GM21360 (cell line): ENCODE results near the gene DOCK4.

ENCODE experiments used
- ATAC-seq: cut with Tn5 transposase; IDR thresholded peaks from one replicate; pipeline ENCODE4 v1.9.1; 2021; ENCODE audit warnings: mild to moderate bottlenecking, moderate library complexity; ENCODE audit not compliant: unreplicated experiment

DOCK4 gene

DNA sequence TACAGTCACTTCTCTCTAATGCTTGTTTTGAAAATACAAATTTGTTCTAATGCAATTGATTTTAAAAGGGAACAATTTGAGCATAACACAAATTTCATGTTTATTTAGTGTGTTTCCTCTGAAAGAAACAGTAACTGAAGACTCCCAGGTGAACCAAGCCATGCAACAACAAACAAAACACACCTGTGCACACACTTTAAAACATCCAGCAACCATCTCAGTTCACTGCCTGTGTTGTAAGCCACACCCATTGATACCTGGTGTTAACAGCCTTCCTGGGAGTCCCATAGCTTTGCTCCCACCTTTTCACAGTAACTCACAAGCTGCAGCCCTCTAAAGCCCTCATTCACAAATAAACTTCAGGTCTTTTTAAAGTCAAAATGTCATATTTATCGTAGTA lies 89.3 kb downstream of the DOCK4 start:
- no peak for ATAC-seq

DNA sequence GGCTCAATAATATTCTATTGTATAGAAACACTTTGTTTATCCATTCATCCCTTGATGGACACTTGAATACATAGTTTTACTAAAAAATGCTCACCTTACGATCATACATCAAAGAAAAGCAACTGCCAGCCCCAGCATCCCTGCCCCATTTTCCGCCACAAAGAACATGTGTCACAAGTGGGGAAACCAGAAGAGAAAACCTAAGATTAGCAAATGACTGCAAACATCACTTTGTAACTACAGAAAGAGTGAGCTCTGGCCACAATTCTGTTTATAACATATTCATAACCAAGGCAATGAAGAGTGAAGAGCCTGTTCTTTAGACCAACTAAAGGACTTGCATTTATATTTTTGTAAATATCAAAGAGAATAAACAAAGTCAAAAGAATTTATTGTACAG lies 89.8 kb downstream of the DOCK4 start:
- no peak for ATAC-seq

DNA sequence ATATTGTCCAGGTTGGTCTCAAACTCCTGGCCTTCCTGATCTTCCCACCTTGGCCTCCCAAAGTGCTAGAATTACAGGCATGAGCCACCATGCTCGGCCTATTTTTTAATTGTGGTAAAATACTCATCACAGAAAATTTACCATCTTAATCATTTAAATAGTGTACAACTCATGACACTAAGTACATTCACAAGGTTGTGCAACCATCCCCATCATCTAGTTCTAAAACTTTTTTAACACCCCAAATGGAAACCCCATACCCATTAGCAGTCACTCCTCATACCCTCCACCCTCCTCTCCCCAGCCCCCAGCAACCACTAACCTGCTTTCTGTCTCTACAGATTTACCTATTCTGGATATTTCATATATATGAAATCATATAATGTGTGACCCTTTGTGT lies 90.3 kb downstream of the DOCK4 start:
- no peak for ATAC-seq

DNA sequence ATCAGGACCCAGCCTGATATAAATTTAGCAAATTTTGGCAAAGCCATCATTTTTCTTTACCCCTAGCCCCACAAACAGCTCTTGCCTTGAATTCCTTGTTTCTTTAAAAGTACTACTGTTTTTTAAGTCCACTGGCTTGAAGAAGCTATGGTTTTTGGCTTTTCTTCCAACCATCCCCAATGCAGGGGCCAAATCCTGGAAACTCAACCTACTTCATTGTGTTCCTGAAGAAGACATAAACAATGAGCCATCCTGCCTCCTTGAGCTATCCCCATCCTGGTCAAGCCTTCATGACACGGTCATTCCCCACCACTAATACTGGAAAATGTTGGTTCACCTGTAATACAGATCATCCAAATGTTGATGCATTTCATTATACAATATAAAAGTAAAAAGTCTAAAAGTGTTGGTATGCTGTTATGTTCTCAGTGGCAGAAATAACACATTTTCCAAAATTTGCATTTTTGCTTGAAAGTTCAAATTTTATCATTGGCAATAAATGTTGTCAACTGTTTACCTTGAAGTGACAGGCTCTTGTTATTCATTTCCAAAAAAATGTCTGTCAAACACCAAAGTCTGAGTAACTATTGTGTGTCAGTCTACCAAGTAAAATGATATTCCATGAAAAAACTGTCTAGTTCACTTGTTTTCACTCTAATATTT lies 92.2 kb downstream of the DOCK4 start:
- ATAC-seq = no peak

DNA sequence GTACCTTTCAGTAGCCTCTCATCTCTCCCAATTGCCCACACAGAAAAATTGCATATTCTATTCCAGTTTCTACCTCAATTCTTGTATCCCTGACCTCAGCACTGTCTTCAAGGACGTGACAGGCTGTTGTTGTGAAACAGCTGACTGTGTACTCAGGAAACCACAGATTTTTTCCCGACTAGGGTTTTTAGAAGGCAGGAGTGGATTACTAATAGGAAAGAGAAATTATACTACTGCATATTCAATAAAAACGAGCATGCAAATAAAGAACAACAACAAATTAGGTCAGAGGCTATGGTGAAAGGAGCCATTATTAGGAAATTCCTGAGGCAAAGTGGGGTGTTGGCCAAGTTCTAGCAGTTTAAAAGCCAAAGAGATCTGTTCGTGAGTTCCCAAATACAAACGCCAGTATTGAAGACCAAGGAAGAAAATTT lies 93.4 kb downstream of the DOCK4 start:
- no peak for ATAC-seq

- no peak for ATAC-seq
Measured at GRCh38 chr7:112110651-112111050, 95.5 kb downstream of the DOCK4 start.

- no peak for ATAC-seq
Measured at GRCh38 chr7:112110175-112110574, 96.0 kb downstream of the DOCK4 start.

DNA sequence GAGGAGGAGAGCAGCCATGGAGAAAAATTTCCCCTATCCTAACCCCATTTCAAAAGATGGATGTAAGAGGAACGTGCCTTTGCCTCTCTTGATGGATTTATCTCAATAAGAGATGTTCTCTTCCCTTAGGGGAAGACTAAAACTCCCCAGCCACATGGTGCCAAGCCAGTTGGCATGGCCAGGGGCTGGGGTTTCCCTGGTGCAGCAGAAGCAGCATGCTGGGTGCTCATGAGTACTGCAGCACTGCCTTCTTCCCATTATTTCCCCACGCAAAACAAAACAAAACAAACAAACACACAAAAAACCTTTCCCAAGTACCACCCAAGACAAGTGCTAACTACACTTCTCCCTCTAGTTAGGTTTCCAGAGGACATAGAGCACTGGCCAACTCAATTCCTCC lies 97.2 kb downstream of the DOCK4 start:
- no peak for ATAC-seq

DNA sequence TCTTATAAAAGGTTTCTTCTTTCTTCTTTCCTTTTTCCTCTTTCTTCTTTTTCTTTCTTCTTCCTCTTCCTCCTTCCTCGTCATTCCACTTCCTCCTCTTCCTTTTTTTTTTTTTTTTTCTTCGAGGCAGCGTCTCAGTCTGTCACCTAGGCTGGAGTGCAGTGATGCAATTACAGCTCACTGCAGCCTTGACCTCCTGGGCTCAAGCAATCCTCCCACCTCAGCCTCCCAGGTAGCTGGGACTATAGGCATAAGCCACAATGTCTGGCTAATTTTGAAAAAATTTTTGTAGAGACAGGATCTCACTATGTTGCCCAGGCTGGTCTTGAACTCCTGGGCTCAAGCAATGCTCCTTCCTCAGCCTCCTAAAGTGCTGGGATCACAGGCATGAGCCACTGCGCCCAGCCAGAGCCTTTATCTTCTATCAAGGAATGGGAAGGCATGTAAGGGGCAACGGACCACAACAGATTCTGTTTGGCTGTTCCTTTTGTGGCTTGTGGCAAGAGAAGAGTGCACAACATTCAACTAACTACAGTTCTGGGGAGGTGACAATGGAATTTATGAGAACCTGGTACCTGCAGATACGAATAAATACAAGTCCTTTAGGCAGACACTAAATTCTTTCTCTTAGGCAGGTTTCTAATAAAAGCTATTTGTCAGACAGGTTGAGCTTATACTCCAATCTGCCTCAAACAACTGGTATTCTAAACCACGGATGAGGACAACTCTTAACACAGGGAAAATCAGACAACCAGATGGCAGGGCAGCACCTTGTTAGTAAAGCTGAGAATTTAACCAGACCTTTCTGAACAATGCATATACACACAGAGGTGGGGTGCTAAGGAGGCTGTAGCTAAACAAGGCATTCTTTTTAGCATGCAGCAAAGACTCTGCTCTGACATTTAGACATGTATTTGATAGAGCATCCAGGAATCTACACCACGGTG lies 100.3 kb downstream of the DOCK4 start:
- ATAC-seq = no peak

GRCh38 chr7:112104120-112104519 lies 102.1 kb downstream of the DOCK4 start:
- ATAC-seq = no peak

- ATAC-seq = no peak
Measured at GRCh38 chr7:112103246-112103645, 103.0 kb downstream of the DOCK4 start.

- ATAC-seq = no peak
Measured at GRCh38 chr7:112101201-112101846, 104.9 kb downstream of the DOCK4 start.

- ATAC-seq = no peak
Measured at GRCh38 chr7:112097524-112097923, 108.7 kb downstream of the DOCK4 start.

DNA sequence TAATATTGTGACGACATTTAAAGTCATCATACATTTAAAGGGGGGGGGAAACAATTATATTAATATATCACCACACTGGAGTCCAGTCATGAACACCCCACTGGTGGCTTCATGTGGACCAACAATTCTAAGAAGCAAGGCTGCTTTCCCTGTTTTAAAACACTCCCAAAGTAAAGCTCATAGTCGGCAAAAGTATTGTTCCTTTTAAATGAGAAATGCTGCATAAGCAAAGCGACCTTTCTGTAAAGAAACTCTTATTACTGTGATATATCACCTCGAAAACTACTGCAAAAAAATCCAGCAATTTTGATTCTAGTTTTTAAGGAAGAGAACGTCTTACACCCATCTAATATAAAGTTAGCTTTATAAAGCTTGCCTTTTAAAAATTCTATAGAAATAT lies 112.8 kb downstream of the DOCK4 start:
- no peak for ATAC-seq

- ATAC-seq = no peak
Measured at GRCh38 chr7:112092709-112093395, 113.3 kb downstream of the DOCK4 start.

- no peak for ATAC-seq
Measured at GRCh38 chr7:112092306-112092705, 113.9 kb downstream of the DOCK4 start.

GRCh38 chr7:112091768-112092167 lies 114.4 kb downstream of the DOCK4 start:
- no peak for ATAC-seq

DNA sequence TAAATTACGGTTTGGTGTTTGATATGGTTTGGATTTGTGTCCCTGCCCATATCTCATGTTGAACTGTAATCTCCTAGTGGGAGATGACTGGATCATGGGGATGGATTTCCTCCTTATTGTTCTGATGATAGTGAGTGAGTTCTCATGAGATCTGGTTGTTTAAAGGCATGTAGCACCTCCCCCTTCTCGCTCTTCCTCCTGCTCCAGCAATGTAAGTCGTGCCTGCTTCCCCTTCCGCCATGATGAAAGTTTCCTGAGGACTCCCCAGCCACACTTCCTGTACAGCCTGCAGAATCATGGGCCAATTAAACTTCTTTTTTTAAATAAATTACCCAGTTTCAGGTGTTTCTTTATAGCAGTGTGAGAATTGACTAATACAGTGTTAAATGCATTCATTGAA lies 116.6 kb downstream of the DOCK4 start:
- ATAC-seq = no peak

DNA sequence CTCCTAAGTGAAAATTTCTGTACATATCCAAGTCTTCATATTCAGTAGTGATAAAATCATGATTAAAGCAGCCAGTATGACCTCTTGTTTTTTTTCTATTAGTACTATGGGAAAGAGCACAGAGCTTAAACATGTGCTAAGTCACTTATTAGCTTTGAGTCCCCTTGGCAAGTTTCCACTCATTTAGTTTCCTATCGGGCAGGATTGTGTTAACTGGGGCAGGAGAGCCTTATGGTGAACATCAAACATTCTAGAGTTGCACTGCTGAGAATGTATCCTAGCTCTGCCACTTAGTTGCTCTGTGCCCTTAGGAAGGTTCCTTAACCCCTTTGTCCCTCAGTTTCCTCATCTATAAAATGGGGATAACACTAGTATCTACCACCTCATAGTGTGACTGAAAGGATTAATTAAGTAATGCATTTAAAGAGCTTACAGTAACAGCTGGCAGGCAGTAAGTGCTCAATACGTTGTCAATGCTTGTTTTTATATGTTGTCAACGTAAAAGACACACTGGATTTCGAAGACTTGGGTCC lies 117.6 kb downstream of the DOCK4 start:
- ATAC-seq = no peak

DNA sequence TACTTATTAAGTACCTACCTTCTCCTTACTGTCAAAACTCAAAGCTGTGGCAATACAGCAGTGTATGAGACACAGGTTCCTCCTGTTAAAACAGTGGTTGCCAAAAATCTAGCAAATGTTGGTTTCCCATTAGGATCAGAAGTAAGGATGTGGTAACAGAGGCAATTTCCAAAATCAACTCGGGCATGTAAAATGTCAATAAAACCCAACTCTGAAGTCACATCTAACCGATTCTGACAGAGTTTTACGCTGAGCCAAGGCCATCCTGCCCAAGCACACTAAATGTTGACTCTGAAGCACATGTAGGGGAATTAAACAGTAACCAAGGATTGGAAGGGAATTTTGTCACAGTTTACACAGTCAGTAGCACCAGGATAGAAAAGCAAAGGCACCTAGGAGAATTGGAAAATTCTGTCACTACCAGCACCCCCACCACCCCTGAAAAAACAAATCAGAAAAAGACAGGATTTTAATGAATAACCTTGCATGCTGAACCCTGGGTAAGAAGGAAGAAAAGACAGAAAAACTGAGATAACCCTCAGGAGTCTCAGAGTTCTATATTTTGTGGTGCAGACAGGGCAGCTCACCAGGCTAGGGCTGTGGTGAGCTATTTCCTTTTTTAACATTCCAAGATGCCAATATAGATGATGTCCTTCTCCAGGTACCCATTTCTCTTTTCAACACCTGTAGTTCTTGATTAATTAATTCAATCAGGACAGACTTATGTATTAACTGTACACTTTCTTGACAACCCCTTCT lies 119.5 kb downstream of the DOCK4 start:
- ATAC-seq = no peak
